Dedifferentiated amniotic fluid mesenchymal stem cell (primary cell): ENCODE measurements around the gene MAP4K4.
"Not testable (repeated sequence)": the region's sequence is repeated elsewhere in the genome, so short reads cannot be mapped to it uniquely, and the experiment has no call there.

Experiments used
- DNase-seq: peaks from one replicate; pipeline ENCODE4 v3.0.0-alpha.2; 2016; ENCODE audit errors: extremely low spot score

The MAP4K4 gene

DNA sequence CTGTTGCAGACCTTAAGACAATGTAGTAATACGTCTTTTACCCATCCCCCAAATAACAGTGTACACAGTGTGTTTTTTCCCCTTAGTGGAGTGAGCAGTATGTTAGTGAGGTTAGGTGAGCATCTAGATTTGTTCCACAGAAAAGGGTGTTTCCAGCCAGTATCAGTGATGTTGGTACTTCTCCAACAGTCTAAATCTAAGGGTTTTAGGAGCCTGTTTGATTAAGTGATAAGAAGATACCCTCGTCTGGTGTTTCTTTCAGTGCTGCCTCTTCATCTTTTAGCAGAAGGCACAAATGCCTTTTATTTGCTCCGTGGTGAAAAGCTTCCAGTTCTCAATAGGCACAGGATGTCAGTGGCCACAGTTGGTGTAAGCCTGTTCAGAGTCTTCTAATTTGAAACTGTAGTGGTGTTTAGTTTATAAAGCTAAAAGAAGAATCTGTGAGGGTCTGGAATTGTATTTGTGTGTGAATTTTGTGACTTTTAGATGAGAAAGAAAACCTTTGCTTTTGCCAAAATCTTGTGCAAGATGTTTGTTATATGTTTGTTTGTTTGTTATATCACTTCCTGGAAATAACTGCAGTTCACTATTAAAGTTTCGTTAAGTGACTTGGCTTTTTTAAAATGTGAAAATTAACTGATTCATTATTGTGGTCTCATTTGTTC lies 71.2 kb downstream of the MAP4K4 start:
- DNase-seq = no peak

DNA sequence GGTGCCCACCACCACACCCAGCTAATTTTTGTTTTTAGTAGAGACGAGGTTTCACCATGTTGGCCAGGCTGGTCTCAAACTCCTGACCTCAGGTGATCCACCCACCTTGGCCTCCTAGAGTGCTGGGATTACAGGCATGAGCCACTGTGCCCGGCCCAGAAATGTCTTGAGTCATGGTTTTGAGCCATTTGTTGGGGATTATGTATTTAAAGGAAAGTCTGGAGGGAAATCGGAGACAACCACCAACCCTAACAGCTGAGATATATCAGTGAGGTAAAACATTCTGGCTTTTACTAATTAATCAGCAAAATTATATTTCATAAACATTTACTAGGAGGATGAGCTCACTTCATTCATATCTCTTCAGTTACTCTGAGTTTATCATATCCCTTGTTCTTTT lies 72.2 kb downstream of the MAP4K4 start:
- DNase-seq = not testable (repeated sequence)

DNA sequence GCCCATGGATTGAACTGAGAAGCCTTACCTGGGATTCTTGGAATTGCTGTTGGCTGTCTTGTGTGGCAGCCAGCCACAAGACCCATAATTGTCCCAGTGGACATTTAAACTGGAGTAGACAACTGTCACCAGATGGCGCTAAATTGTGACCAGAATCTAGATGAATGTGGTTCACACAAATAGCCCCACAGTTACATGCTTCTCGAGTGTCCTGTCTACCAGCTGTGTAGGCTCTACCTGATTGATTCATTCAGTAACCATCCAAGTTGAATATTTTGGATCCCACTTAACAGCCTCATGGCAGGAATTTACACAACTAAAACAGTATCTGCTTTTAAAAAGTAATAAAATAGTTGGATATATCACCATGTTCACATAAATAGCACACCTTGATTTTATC lies 73.2 kb downstream of the MAP4K4 start:
- DNase-seq = no peak

DNA sequence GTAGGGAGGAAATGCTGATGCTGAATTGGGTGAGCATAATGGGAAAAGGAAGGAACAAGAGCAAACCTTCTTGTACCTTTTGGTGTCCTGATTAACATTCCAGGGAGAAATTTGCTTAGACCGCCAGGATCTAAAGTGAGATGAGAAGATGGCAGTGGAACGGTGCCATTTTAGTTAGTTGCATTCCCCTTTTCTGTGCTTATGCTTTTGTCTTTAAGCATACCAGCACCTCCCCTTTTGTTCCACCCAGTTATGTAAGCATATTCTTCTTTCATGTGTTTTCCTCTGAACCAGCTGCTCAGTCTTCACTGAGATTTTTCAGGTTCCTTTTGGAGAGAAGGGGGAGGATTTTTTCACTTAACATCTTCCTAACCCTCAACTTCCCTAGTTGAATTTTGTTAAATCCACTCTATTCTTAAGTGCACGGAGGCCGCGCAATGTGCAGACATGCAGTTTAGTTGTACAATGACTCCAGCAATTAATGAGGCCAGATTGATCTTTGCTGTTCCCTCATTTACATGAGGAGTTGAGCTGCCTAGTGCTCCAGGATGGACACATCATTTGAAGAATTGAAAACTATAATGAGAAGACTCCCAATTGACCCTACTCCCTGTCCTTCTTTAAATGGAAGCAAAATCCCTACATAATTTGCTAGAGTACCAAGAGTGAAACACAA lies 73.9 kb downstream of the MAP4K4 start:
- no peak for DNase-seq

DNA sequence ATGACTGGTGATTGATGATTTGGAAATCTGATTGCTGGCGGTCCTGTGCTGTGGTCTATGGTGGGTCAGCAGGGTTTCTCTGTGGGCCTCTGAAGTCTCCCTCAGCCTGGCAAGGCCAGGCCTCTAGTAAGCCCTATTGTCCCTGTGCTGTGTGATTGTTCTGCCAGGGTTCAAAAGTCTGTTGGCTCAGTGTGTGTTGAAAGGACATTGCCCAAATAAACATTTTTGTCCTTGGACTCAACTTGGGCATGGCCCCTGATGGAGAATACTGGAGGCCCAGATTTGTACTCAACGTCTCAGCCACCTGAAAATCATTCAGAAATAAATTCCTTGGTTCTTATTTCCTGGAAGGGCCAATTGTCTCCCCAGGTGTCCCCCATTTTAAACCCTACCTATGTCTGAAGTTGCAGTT lies 74.4 kb downstream of the MAP4K4 start:
- DNase-seq = no peak

DNA sequence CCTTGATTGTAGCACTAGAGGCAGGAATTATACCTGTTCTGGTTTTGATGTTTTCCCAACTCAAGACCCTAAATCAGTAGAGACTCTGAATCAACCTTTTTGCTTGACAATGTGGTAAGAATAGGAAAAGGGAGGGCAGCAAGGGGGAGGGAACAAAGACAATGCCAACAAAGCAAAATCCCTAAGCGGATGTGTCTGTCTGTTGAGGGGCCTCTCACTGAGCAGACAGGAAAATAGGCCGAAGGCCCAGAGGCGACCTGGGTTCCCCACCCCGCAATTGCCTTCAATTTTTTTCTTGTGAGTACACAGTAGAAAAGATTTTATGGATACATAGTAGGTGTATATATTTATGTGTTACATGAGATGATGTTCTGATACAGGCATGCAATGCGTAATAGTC lies 75.6 kb downstream of the MAP4K4 start:
- DNase-seq = no peak

DNA sequence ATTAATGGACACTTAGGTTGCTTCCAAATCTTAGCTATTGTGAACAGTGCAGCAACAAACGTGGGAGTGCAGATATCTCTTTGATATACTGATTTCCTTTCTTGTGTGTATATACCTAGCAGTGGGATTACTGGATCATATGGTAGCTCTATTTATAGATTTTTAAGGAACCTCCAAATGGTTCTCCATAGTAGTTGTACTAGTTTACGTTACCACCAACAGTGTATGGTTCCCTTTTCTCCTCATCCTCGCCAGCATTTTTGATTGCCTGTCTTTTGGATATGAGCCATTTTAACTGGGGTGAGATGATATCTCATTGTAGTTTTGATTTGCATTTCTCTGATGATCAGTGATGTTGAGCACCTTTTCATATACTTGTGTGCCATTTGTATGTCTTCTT lies 76.5 kb downstream of the MAP4K4 start:
- not testable (repeated sequence) for DNase-seq

DNA sequence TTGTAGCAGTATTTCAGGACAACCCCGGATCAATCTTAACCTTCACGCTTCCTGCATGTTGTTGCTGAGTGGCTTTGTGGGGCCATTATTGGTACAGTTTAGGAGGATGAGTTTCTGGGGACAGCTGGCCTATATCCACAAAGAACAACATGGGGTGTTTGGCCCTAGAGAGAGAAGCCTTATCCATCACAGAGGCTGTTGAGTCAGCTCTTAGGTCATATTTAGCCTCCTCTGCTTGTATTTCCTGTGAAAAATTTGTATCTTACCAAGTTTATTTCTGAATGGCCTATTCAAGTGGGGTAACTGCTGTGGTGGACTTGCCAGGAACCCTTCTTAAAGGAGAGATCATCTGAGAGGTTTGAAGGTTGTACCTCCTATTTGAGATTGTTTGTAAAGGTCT lies 77.6 kb downstream of the MAP4K4 start:
- DNase-seq = no peak

DNA sequence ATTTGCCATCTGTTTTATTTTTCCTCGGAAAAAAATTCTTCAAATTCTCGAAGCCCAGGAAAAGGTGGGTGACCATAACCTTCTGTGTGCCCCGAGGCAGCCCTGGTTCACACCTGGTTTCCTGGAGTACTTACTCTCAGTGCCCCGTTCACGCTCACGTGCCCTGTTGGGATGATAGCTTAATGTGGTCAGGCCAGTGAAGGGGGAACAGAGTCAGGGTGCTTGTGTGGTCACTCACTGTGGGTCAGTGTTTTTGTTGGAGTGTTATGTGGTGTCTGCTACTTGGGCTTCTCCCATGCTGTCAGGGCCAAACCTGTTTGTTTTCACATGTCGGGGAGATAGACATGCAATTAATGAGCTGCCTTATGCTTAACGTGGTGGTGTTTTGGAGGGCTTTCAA lies 78.1 kb downstream of the MAP4K4 start:
- no peak for DNase-seq

DNA sequence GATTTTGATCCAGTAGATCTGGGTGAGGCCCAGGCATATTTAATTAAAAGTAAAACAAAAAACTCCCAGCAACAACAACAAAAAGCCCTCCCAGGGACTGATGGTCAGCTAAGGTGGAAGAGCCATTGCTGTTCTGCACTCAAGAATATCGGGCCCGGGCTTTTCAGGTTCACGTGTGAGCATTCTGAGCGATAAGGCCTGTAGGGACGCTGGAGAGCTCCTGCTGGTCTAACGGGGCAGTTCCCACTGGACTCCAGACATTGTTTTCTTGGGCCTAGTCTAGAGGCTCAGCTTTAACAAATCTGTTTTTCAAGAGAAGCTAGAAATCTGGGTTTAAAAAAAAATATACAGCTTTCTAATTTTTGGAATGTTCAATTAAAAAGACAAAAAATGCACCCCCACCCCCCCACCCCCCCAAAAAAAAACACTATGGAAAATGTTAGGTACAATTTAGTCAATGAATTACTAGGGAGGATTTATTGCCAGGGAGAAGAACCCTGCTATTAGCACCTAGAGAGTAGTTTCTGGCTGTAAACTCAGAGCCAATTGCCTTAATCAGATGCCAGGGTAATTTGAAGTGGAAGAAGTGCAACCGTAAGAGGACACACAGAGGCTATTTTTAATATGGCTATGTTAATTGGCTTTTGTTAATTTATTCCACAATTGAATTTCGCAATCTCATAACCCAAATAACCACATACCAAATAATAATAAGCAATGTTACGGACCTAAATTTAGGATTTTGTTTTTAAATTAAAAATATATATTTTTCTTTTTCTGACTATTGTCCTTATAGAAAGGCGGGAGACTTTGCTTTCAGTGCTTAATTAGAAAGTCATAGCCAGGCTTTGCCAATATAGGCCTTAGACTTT lies 78.9 kb downstream of the MAP4K4 start:
- no peak for DNase-seq

DNA sequence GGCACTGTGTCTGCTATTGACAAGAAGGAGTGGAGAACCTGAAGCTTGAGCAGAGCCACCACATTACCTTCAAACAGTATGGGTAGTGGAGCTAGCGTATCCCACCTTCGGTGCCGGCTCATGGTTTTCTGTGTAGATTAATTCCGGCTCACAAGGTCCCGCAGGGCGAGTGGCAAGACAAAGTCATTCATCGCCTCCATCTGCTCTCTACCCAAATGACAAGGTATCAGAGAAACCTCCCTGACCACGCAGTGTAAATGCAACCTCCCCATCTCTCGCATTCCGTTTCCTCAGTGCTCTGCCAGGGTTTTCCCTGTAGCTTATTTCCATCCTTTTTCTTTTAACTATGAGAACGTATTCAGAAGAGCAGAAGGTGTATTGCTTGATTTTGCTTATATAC lies 79.8 kb downstream of the MAP4K4 start:
- DNase-seq = no peak

DNA sequence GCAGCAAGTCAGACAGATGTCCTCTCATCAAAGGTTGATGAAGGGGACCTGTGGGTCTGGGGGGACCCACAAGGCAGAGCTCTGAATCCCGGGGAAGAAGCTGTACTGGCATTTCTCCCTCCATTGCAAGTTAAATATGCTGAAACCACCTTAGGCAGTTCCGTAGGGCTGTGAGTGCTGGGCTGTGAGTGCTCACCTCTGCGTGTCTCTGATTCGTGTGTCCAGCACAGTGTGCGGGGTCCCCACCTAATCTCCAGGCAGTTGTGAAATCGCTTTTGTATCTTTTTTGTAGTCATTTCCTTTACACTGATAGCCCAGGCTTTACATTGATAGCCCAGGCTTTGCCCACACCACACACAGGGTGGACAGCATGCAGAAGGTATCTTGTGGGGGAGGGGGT lies 80.6 kb downstream of the MAP4K4 start:
- no peak for DNase-seq

DNA sequence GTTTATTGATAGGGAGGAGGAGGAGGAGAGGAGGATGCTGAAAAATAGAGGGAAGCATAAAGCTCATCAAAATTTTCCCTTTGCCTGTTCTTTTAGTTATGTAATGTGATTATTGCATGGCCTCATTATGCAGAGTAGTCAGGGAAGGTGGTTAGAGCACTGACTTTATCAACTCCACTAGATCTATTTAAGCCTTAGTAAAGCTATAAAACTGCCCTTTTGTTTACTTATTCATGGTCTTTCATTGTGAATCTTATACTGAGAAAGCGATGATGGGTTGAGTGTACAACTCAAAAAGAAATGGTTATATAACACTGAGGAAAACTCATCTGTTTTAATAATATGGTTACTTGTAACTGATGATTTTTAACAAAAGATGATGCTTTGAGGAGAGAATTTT lies 81.7 kb downstream of the MAP4K4 start:
- DNase-seq = no peak

DNA sequence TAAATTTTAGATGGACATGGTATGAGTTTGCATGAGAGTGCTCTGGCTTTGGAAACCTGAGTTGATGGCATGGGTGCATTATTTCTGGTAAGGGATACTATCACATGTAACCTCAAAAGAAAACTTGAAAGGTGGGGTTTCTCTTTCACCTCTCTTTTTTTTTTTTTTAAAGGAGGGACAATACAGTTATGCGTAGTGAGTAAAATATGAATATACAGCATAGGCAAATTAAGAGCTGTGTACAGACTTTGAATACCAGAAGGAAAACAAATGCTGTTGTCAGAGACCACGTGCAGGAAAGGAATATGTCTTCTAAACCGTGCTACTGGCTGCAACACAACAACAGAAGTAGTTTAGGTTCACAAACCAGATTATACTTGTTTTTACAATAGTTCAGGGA lies 82.1 kb downstream of the MAP4K4 start:
- DNase-seq = no peak

DNA sequence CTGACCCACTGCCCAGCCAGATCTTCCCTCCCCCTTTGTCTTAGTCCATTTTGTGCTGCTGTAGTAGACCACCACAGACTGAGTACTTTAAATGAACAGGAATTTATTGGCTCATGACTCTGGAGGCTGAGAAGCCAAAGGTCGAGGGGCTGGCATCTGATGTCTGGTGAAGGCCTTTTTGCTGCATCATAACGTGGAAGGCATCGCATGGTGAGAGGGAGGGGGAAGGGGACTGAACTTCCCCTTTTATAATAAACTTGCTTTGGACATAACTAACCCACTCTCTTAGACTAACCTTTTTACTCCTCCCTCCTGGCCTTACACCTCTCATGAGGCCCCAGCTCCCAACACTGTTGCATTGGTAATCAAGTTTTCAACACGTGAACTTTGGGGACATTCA lies 83.8 kb downstream of the MAP4K4 start:
- DNase-seq = no peak

DNA sequence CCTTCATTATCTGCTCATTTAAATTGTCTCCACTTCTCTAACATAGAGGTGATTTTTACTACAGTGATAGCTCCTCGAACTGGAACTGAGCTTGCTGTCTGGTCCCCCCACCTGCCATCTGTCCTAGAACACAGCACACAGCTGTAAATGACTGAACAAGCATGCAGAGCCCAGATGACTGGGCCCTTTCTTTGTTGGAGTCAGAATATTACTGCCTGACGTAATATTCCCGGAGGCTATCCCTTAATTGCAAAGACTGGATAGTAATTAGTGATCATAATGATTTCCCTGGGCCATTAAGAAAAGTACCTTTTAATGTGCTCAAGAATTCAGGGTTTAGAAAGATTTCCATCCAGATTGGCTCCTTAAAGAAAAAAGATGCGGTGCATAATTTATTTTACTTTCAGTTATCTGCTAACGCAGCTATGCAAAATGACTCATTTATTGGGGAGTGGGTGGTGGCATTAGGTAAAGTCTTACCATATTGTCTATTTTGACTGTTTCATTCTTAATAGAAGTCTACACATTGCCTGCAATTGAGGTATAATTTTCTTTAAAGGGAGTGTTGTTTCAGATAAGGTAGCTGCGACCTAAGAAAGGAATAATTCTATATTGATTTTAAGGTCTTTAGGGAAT lies 84.4 kb downstream of the MAP4K4 start:
- no peak for DNase-seq

DNA sequence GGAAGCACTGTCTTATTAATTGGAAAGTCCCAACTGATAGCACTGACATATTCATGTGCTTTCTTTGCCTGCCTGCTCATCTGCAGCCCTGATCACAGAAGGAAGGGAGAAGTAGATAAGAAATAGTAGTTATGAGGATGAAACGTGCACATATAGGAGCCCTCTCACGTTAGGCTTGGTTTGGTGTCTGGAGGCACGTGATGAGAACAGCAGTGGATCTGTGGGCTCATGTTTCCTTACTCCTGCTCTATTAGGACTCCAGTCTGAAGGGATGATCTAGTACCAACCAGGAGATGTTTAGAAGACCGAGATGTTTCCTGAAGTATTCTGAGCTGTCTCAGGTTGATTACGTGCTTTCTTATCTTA lies 84.9 kb downstream of the MAP4K4 start:
- DNase-seq = no peak

DNA sequence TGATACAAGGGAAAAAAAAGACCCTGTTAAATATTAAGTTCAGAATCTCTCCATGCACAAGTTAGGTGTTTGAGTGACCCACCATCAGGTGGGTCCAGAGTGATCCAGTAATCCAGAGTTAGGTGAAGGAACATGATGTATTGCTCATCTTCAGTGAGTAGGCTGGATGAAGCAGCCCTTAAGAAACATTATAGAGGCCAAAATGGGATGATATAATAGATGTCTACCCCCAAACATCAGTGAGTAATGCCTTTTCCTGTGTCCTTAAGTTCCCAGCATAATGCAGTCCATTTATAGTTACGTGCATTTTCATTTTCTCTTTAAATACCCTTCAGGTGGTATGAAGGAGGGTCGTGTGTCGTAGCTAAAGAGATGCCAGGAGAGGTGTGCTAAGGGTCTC lies 89.6 kb downstream of the MAP4K4 start:
- DNase-seq = no peak

DNA sequence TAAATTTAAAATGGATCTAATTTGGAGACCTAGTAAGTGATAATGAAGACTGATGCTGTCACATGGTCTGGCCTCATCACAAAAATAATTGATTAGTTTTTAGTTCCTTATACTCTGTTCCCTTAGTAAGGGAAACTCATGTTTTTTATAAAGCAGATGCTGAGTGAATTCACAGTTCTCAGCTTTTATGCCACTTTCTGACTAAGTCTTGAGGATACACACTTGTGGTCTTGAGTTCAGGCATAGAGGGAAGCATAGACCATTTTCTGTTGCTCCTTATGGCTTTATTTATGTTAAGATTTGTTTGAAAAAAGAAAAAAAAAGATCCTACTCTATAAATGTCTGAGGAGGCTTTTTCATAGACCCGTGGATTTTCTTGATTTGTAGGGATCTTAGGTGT lies 91.1 kb downstream of the MAP4K4 start:
- no peak for DNase-seq

DNA sequence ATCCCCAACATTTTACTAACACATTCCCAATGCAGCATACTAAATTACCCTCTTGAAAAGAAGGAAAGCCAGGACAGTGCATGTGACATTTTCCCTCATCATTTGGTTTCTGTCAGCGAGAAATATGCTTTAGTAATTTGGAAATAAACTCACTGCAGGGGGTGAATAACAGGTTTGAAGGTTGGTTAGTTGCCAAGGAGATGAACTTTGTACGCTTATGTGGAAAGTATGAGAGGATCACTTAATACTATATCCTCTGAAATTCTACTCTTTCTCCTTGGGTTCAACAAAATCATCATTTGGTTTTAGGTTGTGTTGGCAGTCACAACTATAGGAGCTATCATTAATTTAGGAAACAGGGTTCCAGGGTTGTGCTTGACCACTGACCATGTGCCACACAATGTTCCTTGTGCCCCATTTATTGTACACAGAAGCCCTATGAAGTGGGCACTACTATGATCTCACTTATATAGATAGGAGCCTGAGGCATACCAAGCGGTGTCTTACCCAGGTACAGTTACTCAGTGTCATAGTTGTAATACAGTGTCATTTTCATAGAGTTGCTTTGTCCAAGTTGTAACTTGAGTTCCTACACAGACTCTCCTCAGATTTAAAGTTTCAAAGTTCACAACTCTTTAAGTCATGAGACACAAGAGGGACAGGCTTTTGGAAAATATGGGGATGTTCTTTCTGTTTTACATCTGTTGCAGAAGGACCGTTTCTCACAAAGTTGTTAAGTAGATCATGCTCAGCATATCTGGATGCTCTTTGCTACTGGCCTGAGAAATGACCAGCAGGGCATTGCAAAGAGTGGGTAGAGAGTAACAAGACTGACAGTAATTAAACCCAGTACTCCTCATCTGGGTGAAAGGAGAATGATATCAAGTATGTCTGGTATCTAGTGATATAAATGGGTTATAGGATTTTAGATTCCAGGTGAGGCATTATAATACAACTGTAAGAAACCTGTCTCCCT lies 91.8 kb downstream of the MAP4K4 start:
- DNase-seq = no peak

DNA sequence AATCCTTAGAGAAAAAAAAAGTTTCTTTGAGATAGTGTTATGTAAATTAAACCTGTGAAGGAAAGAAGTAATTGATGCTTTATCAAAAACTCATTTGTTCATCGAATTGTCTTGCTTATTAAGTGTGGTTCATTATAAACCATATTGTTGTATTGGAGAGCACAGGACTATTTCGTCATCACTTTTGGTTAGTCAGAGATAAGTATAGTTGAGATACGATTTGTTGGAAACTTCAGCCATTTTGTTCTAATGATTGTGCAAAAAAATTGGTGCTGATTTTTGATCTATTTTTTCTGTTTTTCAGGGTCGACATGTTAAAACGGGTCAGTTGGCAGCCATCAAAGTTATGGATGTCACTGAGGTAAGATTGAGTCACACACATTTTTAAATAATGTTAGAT lies 92.9 kb downstream of the MAP4K4 start:
- DNase-seq = no peak
